Measurements from ENCODE around the gene ELMO1.

GRCh38 chr7:37471619-37472018 is 23.0 kb upstream of the ELMO1 start:
- TF ChIP-seq TARDBP (IDR thresholded peaks at IDR 0.05), result no peak
- TF ChIP-seq CTBP1 (IDR thresholded peaks at IDR 0.05; ENCODE audit: borderline replicate concordance), result no peak
- TF ChIP-seq FOXM1 (IDR thresholded peaks at IDR 0.05; ENCODE audit: borderline replicate concordance), result no peak
- TF ChIP-seq LEF1 (IDR thresholded peaks at IDR 0.05; ENCODE audit: borderline replicate concordance), result no peak
- no peak for TF ChIP-seq SUZ12 (IDR thresholded peaks at IDR 0.05)
